ENCODE data around the gene ATG9B. TPM values are rescaled to one million over a fixed set of nuclear protein-coding genes. Genes with fewer than 3 reads are reported as not detected.

Gene ATG9B
- total and polyA plus RNA-seq, 9 of the 15 experiments (the other 6 are each of a cell fraction or from before 2014, with no cell fraction given): 0.29 to 8.0 (median 2.1) TPM

DNA sequence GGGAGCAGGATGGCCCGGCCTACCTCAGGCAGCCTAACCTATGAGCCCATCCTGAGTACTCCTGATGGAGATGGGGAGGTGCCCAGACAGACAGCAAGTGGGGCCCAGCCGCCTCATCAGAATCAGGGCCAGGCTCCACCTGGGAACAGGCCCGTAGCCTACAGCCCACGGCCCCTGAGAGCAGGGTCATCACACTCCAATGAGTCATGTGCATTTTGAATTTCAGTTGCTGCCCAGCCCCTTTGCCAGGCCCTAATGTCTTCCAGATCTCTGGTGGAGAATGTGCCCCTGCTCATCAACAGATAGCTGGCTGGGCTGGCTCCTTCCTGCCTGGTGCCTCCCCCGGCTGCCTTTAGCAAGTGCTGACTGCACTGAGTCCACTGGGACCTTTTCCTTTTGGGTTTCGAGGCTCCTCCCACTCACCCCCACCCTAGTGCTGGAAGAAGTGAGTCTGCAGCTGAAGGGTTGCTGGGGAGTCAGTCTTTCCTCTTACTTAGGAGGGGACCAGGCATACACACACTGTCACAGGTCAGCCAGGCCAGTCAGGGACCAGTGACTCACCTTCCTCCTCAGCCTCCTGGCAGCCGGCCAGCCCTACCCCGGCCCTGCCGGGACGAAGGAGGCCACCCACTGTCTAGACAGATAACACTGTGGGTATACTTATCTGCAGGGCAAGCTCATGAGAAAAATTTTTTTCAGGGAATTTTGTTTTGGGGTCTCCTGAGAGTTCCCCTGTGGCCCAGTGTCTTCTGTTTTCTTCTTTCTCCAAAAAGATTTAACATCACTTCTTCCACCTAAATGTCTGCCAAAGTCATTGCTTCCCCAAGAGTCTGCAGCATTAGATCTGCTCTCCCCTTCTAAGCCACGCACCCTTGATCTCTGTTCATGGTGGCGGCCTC, 14.9 kb upstream of the ATG9B start (continued):
- TF ChIP-seq, protein P1, sequence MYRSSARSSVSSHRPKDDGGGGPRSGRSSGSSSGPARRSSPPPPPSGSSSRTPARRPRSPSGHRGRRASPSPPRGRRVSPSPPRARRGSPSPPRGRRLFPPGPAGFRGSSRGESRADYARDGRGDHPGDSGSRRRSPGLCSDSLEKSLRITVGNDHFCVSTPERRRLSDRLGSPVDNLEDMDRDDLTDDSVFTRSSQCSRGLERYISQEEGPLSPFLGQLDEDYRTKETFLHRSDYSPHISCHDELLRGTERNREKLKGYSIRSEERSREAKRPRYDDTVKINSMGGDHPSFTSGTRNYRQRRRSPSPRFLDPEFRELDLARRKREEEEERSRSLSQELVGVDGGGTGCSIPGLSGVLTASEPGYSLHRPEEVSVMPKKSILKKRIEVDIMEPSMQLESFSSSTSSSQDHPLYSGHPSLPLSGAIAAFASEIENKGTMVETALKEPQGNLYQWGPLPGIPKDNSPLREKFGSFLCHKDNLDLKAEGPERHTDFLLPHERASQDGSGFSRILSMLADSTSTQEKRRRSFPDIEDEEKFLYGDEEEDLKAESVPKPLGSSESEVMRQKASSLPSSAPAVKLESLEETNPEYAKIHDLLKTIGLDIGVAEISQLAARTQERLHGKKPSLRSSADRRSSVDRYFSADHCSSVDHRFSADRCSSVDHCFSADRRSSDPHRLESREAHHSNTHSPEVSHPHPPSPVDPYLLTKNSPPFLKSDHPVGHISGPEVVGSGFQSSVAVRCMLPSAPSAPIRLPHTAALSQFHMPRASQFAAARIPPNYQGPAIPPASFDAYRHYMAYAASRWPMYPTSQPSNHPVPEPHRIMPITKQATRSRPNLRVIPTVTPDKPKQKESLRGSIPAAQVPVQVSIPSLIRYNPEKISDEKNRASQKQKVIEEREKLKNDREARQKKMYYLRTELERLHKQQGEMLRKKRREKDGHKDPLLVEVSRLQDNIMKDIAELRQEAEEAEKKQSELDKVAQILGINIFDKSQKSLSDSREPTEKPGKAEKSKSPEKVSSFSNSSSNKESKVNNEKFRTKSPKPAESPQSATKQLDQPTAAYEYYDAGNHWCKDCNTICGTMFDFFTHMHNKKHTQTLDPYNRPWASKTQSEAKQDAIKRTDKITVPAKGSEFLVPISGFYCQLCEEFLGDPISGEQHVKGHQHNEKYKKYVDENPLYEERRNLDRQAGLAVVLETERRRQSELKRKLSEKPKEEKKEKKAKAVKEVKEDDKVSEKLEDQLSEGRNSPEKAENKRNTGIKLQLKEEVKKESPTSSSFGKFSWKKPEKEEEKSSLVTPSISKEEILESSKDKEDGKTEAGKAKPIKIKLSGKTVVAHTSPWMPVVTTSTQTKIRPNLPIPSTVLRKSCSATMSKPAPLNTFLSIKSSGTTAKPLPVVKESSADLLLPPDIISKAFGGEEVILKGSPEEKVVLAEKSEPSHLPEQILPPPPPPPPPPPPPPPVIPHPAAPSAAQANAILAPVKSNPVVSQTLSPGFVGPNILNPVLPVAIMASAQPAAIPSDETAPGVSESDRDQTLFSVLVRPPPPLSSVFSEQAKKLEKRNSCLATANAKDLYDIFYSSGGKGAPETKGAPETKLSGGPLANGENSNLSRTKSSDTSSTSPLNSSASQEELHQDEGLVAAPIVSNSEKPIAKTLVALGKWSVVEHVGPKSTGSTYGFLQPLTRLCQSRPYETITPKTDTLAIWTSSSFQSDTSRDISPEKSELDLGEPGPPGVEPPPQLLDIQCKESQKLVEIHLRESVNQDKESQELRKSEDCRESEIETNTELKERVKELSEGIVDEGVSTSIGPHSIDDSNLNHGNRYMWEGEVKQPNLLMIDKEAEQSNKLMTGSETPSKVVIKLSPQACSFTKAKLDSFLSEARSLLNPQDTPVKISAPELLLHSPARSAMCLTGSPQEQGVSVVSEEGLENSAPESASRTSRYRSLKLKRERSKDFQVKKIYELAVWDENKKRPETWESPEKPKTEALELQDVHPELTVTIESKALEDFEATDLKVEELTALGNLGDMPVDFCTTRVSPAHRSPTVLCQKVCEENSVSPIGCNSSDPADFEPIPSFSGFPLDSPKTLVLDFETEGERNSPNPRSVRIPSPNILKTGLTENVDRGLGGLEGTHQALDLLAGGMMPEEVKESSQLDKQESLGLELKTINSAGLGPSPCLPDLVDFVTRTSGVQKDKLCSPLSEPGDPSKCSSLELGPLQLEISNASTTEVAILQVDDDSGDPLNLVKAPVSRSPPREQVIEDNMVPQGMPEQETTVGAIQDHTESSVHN (IDR thresholded peaks at IDR 0.05; ENCODE audit: borderline replicate concordance in 1 of 2, low read depth in 1 of 2): peak in 1 of 2 experiments; percentile 79; a peak in 2 of 4 replicates
- TF ChIP-seq, protein P2, sequence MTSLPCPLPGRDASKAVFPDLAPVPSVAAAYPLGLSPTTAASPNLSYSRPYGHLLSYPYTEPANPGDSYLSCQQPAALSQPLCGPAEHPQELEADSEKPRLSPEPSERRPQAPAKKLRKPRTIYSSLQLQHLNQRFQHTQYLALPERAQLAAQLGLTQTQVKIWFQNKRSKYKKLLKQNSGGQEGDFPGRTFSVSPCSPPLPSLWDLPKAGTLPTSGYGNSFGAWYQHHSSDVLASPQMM (CRISPR knock-in tag; IDR thresholded peaks at IDR 0.05): no peak
- TF ChIP-seq, protein P3, sequence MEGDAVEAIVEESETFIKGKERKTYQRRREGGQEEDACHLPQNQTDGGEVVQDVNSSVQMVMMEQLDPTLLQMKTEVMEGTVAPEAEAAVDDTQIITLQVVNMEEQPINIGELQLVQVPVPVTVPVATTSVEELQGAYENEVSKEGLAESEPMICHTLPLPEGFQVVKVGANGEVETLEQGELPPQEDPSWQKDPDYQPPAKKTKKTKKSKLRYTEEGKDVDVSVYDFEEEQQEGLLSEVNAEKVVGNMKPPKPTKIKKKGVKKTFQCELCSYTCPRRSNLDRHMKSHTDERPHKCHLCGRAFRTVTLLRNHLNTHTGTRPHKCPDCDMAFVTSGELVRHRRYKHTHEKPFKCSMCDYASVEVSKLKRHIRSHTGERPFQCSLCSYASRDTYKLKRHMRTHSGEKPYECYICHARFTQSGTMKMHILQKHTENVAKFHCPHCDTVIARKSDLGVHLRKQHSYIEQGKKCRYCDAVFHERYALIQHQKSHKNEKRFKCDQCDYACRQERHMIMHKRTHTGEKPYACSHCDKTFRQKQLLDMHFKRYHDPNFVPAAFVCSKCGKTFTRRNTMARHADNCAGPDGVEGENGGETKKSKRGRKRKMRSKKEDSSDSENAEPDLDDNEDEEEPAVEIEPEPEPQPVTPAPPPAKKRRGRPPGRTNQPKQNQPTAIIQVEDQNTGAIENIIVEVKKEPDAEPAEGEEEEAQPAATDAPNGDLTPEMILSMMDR (IDR thresholded peaks at IDR 0.05 in 2 of 3, conservative IDR thresholded peaks at IDR 0.05 in 1 of 3; ENCODE audit: insufficient read depth in 2 of 3, low read depth in 1 of 3, low read length in 3 of 3): peak in 1 of 3 experiments; percentile 7; a peak in 1 of 6 replicates
- TF ChIP-seq, protein P4, sequence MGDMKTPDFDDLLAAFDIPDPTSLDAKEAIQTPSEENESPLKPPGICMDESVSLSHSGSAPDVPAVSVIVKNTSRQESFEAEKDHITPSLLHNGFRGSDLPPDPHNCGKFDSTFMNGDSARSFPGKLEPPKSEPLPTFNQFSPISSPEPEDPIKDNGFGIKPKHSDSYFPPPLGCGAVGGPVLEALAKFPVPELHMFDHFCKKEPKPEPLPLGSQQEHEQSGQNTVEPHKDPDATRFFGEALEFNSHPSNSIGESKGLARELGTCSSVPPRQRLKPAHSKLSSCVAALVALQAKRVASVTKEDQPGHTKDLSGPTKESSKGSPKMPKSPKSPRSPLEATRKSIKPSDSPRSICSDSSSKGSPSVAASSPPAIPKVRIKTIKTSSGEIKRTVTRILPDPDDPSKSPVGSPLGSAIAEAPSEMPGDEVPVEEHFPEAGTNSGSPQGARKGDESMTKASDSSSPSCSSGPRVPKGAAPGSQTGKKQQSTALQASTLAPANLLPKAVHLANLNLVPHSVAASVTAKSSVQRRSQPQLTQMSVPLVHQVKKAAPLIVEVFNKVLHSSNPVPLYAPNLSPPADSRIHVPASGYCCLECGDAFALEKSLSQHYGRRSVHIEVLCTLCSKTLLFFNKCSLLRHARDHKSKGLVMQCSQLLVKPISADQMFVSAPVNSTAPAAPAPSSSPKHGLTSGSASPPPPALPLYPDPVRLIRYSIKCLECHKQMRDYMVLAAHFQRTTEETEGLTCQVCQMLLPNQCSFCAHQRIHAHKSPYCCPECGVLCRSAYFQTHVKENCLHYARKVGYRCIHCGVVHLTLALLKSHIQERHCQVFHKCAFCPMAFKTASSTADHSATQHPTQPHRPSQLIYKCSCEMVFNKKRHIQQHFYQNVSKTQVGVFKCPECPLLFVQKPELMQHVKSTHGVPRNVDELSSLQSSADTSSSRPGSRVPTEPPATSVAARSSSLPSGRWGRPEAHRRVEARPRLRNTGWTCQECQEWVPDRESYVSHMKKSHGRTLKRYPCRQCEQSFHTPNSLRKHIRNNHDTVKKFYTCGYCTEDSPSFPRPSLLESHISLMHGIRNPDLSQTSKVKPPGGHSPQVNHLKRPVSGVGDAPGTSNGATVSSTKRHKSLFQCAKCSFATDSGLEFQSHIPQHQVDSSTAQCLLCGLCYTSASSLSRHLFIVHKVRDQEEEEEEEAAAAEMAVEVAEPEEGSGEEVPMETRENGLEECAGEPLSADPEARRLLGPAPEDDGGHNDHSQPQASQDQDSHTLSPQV (IDR thresholded peaks at IDR 0.05): peak; percentile 69
